Measurements from ENCODE around the gene HTN1.
"Not testable (repeated sequence)": the region's sequence is repeated elsewhere in the genome, so short reads cannot be mapped to it uniquely, and the experiment has no call there.

Gene HTN1

GRCh38 chr4:70050138-70050537 is at the start of gene HTN1:
HTN1 (plus strand) TSS chr4:70050438; CDS start chr4:70053077, 2,639 bp downstream.
- DNase-seq; in situ Hi-C loops (cut with HindIII; ENCODE audit: low pct_ligation_motif_present, low pct_unique_long_range_greater_than_20kb, low sequenced_read_pairs): not testable (repeated sequence)

- in situ Hi-C loops (cut with HindIII; ENCODE audit: low pct_ligation_motif_present, low pct_unique_long_range_greater_than_20kb, low sequenced_read_pairs), result no loop called here
- no peak for DNase-seq
Measured at GRCh38 chr4:70000711-70001110, 49.5 kb upstream of the HTN1 start.

- no peak for DNase-seq
- in situ Hi-C loops (cut with HindIII; ENCODE audit: low pct_ligation_motif_present, low pct_unique_long_range_greater_than_20kb, low sequenced_read_pairs), result no loop called here
Measured at GRCh38 chr4:70002507-70002906, 47.7 kb upstream of the HTN1 start.

- in situ Hi-C loops (cut with HindIII; ENCODE audit: low pct_ligation_motif_present, low pct_unique_long_range_greater_than_20kb, low sequenced_read_pairs), result no loop called here
- no peak for DNase-seq
Measured at GRCh38 chr4:70008771-70009170, 41.5 kb upstream of the HTN1 start.

GRCh38 chr4:70019006-70019405 is 31.2 kb upstream of the HTN1 start:
- in situ Hi-C loops (cut with HindIII; ENCODE audit: low pct_ligation_motif_present, low pct_unique_long_range_greater_than_20kb, low sequenced_read_pairs); DNase-seq: not testable (repeated sequence)

- no peak for DNase-seq
- in situ Hi-C loops (cut with HindIII; ENCODE audit: low pct_ligation_motif_present, low pct_unique_long_range_greater_than_20kb, low sequenced_read_pairs), result no loop called here
Measured at GRCh38 chr4:70023218-70023617, 27.0 kb upstream of the HTN1 start.

- no peak for DNase-seq
- in situ Hi-C loops (cut with HindIII; ENCODE audit: low pct_ligation_motif_present, low pct_unique_long_range_greater_than_20kb, low sequenced_read_pairs), result no loop called here
Measured at GRCh38 chr4:70027011-70027410, 23.2 kb upstream of the HTN1 start.

- in situ Hi-C loops (cut with HindIII; ENCODE audit: low pct_ligation_motif_present, low pct_unique_long_range_greater_than_20kb, low sequenced_read_pairs); DNase-seq: not testable (repeated sequence)
Measured at GRCh38 chr4:70028159-70028558, 22.1 kb upstream of the HTN1 start, which contains the start of gene HTN3. HTN3 (plus strand) TSS chr4:70028459; CDS start chr4:70030741, 2,282 bp downstream.

- in situ Hi-C loops (cut with HindIII; ENCODE audit: low pct_ligation_motif_present, low pct_unique_long_range_greater_than_20kb, low sequenced_read_pairs); DNase-seq: not testable (repeated sequence)
Measured at GRCh38 chr4:70037559-70037958, 12.7 kb upstream of the HTN1 start.

- in situ Hi-C loops (cut with HindIII; ENCODE audit: low pct_ligation_motif_present, low pct_unique_long_range_greater_than_20kb, low sequenced_read_pairs); DNase-seq: not testable (repeated sequence)
Measured at GRCh38 chr4:70039928-70040327, 10.3 kb upstream of the HTN1 start.

GRCh38 chr4:70041652-70042286 is 8.5 kb upstream of the HTN1 start:
- in situ Hi-C loops (cut with HindIII; ENCODE audit: low pct_ligation_motif_present, low pct_unique_long_range_greater_than_20kb, low sequenced_read_pairs), result no loop called here
- DNase-seq, result no peak

- DNase-seq; in situ Hi-C loops (cut with HindIII; ENCODE audit: low pct_ligation_motif_present, low pct_unique_long_range_greater_than_20kb, low sequenced_read_pairs): not testable (repeated sequence)
Measured at GRCh38 chr4:70056534-70056933, 6.3 kb downstream of the HTN1 start.

- DNase-seq, result no peak
- in situ Hi-C loops (cut with HindIII; ENCODE audit: low pct_ligation_motif_present, low pct_unique_long_range_greater_than_20kb, low sequenced_read_pairs), result no loop called here
Measured at GRCh38 chr4:70057651-70058050, 7.4 kb downstream of the HTN1 start.

GRCh38 chr4:70059149-70059548 is 8.9 kb downstream of the HTN1 start:
- in situ Hi-C loops (cut with HindIII; ENCODE audit: low pct_ligation_motif_present, low pct_unique_long_range_greater_than_20kb, low sequenced_read_pairs), result no loop called here
- DNase-seq, result no peak

- no peak for DNase-seq
- in situ Hi-C loops (cut with HindIII; ENCODE audit: low pct_ligation_motif_present, low pct_unique_long_range_greater_than_20kb, low sequenced_read_pairs), result no loop called here
Measured at GRCh38 chr4:70062000-70062399, 11.8 kb downstream of the HTN1 start.

GRCh38 chr4:70080205-70080604 is 30.0 kb downstream of the HTN1 start:
- DNase-seq, result no peak
- in situ Hi-C loops (cut with HindIII; ENCODE audit: low pct_ligation_motif_present, low pct_unique_long_range_greater_than_20kb, low sequenced_read_pairs), result no loop called here

- in situ Hi-C loops (cut with HindIII; ENCODE audit: low pct_ligation_motif_present, low pct_unique_long_range_greater_than_20kb, low sequenced_read_pairs), result no loop called here
Measured at GRCh38 chr4:70099206-70099605, 49.0 kb downstream of the HTN1 start.

More at GRCh38 chr4:70099206-70099605, 49.0 kb downstream of the HTN1 start:
- DNase-seq, result no peak
